LoVo (cell line): Measurements from ENCODE around the gene CASP3.
"Not testable (repeated sequence)": the region's sequence is repeated elsewhere in the genome, so short reads cannot be mapped to it uniquely, and the experiment has no call there.

Source experiments
- DNase-seq: peaks from one replicate; pipeline ENCODE4 v3.0.0-alpha.2; 2016; ENCODE audit warnings: low spot score

CASP3 gene

GRCh38 chr4:184596044-184596616 is 53.1 kb downstream of the CASP3 start:
- no peak for DNase-seq

GRCh38 chr4:184595430-184595829 is 53.8 kb downstream of the CASP3 start:
- no peak for DNase-seq

- DNase-seq: no peak
Observed at GRCh38 chr4:184593461-184593860, 55.8 kb downstream of the CASP3 start.

GRCh38 chr4:184591747-184592270 is 57.4 kb downstream of the CASP3 start:
- DNase-seq: not testable (repeated sequence)

GRCh38 chr4:184591070-184591677 is 58.1 kb downstream of the CASP3 start:
- DNase-seq: no peak

GRCh38 chr4:184590196-184590595 is 59.1 kb downstream of the CASP3 start:
- no peak for DNase-seq

GRCh38 chr4:184588893-184589292 is 60.4 kb downstream of the CASP3 start:
- DNase-seq: no peak

- DNase-seq: no peak
Observed at GRCh38 chr4:184587701-184588100, 61.5 kb downstream of the CASP3 start.

GRCh38 chr4:184587221-184587620 is 62.0 kb downstream of the CASP3 start:
- no peak for DNase-seq

- DNase-seq: no peak
Observed at GRCh38 chr4:184583738-184584502, 65.3 kb downstream of the CASP3 start.
